Middle frontal gyrus (tissue), 1 donor: ENCODE measurements around the gene CLDN7.
A peak's percentile ranks its signal among the peaks of the same experiment; 100 is the strongest.
"Not testable (repeated sequence)": the region's sequence is repeated elsewhere in the genome, so short reads cannot be mapped to it uniquely, and the experiment has no call there.

Source experiments
- DNase-seq: peaks from one replicate; pipeline ENCODE4 v3.0.0-alpha.2; 2015; ENCODE audit warnings: low spot score; ENCODE audit errors: extremely low spot score

Gene CLDN7

DNA sequence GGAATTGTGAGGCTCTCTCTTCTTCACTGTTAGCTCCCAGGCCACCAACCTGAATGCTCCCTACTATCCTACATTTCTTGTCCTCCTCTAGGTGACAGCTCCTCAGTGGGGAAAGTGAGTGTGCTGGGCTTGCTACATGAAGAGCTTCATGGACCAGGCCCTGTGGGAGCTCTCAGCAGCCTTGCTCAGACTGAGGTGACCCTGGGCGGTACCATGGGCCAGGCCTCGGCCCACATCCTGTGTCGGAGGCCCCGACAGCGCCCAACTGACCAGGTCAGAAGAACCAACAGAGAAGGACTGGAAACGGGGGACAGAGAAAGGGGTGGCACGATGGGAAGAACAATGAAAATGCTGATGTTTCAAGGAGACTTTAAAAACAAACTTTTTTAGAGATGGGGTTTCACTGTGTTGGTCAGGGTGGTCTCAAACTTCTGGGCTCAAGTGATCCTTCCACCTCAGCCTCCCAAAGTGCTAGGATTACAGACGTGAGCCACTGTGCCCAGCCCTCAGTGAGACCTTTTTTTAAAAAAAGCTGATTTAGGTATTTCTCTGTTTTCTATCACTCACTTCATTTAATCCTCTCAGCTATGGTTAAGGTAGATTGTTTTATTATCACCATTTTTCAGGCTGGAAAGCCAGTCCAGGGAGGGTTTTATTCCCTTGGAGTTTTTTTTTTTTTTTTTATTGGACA lies 5.4 kb downstream of the CLDN7 start:
- no peak for DNase-seq

DNA sequence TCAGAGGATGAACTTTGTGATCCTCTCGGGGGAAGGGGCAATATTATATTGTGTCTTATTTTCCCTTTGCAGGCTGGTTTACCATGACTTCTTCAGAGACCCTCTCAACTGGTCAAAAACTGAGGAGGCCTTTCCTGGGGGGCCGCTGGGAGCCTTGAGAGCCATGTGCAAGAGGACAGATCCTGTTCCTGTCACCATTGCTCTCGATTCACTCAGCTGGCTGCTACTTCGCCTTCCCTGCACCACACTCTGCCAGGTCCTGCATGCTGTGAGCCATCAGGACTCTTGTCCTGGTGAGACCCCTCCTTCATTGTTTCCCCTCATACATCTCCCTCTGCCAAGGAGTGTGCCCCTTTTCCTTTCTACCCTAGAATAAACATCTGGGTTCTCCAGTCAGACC lies 7.8 kb downstream of the CLDN7 start:
- no peak for DNase-seq

DNA sequence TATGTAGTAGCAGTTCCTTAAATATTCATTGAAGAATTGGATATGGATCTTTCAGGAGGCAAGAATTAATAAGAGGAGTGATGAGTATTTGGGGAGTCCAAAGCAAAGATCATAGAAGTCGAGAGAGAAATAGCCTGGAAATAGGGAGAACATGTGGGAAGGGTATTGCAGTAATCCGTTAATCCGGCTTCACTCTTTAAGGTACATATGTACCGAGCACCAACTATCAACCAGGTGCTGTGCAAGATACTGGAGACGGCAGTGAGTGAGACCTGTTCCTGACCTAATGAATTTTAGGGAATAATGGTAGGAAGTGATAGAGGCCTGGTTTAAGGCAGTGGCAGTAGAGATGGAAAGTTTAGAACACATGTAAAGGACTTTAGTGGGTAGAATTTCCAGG lies 9.2 kb downstream of the CLDN7 start:
- DNase-seq, result no peak

DNA sequence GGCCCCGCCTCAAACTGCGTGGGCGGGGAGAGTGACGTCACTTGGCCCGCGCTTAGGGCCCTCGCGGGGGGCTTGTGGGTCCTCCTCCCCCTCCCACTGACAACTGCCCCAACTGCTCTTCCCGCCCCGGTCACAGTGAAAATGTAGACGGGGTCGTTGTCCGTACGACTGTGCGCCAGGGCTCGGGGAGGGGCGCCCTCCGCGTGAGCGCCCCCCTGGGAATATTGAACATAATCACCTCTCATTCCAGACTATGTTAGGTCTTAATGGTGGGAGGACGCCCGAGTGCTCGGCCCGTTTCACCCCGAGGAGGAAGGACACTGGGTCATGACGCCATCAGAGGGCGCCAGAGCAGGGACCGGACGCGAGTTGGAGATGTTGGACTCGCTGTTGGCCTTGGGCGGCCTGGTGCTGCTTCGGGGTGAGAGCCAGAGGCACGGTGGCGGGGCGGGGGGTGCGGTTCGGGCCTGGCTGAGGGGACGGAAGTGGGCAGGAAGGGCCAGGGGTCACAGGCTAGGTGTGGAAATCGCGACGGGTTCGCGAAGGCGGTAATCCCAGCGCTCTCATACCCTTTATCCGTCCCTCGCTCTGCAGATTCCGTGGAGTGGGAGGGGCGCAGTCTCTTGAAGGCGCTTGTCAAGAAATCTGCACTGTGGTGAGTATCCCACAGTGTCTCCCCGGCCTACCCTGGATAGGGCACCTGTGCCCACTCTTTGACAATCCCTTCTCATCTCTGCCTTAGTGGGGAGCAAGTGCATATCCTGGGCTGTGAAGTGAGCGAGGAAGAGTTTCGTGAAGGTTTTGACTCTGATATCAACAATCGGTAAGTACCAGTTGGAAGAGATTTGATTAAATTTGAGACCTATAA lies 9.9 kb downstream of the CLDN7 start, which contains the start of gene ELP5:
TSS of gene ELP5 (plus strand) at position 40 of the 868 bp plus-strand sequence. CDS start at position 376, 336 bp downstream.
- DNase-seq, result peak; percentile 70

DNA sequence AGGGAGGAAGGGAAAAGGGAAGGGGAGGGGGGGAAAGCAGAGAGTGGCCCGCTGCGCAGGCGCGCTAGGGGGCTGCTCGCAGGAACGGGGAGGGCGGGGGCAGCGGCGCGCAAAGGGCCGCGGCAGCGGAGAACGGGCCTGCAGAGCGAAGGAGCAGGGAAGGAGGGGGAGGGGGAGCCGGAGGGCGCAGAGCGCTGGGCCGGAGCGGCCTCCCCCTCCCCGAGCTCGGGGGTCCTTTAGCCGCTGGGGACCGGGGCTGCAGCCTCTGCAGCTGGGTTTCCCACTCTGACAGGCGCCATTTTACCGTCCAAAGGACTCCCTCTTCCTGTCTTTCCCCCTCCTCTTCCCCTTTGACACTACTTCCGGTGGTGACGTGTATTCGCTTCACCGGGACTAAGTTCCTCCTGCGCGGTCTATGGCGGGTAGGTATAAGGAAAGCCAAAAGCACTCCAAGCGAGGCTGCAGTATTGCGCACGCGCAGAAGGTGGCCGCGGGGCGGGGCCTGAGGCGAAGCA lies 10.6 kb downstream of the CLDN7 start, which contains the start of gene CTDNEP1:
TSS of gene CTDNEP1 (minus strand) at position 74 of the 515 bp plus-strand sequence. CDS start 438 bp downstream, outside the sequence.
- peak; percentile 98 for DNase-seq

DNA sequence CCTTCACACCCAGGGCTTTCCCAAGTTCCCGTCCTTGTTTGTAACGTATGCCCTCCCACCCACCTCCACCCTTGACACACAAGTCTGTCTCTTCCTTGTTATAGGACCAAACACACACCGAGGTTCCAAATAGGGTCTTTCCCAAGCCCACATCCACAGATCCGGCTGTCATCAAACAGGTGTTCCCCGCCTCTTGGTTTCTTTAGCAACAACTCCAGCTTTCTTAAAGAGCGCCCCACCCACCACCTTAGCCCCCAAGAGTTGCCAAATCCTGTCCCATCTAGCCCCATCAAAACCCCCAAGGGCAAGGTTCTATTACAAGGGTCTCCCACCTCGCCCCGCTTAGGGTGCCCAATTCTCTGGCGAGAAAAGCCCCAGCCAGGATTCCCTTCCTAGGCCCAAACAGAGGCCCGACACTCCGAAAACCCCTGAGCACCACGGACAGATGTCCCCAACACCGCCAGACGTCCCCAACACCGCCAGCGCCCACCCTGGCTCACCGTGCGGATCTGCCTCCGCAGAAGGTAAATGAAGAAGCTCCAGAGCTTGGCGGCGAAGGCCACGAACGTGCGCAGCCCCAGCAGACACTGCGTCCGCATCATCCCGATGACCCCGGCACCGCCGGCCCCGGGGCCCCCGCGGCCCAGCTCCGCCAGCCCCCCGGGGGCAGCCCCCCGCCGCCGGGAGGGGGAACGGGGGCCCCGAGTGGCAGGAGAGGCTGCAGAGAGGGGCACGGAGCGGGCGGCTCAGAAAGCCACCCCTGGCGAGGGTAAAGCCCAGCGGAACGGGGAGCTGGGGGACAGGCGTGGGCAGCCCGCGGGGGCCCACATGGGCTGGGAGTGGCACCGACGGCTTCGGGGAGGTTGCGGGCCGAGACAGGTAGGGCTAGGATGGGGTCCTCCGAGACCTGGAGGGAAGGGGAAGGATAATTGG lies 11.3 kb downstream of the CLDN7 start:
- DNase-seq, result no peak

DNA sequence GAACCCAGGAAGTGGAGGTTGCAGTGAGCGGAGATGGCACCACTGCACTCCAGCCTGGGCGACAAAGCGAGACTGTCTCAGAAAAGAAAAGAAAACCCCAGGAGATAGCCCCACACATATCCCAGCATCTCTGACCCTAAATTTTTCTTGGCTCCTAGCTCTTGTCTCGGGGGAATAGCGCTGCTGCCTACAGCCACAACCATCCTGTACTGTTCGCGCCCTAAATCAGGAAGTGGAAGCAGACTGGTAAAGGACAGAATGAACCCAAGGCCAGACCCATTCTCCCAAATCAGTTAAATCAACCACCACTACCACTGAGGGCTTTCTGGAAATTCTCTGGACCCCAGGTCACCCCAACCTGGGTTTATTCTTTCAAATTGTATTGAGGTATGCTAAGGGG lies 12.4 kb downstream of the CLDN7 start:
- DNase-seq, result no peak

DNA sequence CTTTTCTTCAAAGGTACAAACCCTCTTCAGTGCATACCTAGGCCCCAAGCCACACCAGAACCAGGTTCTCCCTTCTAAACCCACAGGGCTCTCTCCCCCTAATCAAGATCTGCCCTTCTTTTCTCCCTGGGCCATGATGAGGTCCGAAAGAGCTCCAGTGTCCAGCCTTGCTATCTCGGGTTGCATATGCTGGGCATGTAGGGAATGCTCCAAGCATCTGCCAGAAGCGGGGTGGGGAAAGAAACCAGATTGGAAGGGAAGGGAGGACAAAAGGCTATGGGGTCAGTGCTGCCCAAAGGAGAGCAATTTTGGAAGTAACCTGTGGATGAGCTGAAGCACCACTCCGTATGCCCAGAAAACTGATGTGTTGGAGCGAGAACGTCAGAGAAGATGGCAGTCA lies 13.1 kb downstream of the CLDN7 start:
- DNase-seq, result no peak

DNA sequence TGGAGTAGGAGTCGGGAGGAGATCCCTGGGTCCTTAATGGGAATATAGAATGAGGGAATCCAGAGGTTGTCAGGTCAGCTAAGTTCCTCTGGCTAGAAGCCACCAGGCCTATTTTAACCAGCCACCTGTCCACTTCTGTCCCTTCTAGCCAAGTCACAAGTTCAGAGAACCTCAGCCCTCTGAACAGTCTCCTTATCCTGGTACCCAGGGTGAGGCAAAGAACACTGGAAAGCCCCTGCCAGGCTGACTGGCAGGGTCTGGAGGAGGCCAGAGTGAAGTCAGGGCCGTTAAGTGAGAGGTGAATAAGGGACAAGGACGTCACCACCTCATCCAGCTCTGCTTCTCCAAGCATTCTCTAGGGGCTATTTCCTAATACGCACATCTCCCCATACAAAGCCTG lies 13.5 kb downstream of the CLDN7 start:
- DNase-seq, result no peak

DNA sequence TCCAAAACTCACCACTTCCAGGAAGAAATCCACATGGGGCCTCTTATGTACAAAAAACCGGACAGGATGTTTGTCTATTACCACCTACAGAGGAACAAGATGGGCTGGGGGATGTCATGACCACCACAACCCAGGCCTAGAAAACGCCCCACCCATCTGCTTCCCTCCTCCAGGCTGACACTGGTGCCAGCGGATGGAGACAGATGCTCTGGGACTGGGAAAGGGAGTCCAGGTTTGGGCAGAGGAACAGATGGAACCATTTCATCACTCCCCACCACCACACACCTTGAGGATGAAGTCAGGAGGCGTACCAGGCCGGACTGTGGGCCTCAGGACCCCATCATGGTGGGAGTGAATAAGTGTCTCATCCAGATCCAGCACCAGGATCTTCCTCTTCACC lies 15.5 kb downstream of the CLDN7 start:
- DNase-seq, result no peak

DNA sequence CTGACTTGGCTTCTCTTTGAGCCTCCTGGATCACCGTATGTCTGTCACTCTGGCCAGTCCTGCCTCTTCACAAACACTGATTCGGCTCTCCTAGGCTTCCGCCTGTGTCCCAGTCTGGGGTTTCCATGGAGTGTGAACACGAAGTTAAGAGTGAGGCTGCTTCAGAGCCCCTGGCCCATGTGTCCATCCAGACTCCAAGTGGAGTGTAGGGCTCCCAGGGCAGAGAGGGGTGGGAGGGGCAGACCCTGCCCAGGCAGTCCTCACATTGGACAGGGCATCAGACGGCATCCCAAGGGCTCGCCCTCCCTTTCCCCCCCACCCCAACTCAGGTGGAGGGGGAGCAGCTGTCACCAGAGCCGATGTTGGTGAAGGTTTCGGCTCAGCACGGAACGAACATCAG lies 18.4 kb downstream of the CLDN7 start:
- not testable (repeated sequence) for DNase-seq

DNA sequence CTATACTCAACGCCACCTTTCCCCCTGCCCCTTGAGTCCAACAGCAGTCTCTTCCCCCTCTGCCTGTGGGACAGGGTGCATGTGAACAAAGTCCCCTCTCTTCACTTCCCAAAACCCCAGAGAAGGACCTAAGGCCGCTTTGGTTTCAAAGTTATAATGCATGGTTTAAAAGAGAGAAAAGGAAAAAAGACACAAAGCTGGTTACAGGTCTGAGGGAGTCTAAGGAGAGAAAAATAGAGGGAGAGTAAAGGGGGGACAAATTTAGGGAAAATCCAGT lies 18.9 kb downstream of the CLDN7 start:
- DNase-seq, result no peak

DNA sequence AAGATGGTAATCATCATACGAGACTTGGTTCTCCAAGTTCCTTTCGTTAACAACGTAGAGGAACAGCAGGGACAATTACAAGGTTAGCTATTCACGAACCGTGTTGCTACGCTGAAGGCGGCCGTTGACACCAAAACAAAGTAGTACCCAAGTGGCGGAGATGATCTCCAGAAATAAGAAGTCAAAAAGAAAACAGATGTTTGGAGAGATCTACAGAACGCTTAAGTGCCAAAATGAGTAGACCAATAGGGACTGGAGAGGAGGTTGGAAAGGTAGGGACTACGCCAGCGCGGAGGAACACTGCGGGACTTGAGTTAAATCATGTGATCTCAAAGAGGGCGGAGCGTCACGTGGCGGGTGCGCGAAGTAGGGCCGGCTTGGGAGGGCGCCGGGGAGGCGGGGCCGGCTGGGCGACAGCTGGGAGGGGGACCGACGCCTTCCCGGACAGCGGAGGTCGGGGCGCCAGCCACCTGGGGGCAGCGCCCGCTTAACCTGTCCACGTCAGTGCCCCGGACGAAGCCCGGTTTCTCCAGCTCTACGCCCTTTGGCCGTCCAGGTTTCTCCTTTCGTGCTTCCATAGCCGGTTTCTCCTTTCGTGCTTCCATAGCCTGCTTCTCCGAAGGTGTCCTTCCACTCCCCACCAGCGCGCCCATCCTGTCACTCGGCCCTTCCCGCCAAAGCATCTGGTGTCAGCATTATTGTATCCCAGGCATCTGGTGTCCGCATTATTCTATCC lies 19.4 kb downstream of the CLDN7 start:
- peak; percentile 89 for DNase-seq

DNA sequence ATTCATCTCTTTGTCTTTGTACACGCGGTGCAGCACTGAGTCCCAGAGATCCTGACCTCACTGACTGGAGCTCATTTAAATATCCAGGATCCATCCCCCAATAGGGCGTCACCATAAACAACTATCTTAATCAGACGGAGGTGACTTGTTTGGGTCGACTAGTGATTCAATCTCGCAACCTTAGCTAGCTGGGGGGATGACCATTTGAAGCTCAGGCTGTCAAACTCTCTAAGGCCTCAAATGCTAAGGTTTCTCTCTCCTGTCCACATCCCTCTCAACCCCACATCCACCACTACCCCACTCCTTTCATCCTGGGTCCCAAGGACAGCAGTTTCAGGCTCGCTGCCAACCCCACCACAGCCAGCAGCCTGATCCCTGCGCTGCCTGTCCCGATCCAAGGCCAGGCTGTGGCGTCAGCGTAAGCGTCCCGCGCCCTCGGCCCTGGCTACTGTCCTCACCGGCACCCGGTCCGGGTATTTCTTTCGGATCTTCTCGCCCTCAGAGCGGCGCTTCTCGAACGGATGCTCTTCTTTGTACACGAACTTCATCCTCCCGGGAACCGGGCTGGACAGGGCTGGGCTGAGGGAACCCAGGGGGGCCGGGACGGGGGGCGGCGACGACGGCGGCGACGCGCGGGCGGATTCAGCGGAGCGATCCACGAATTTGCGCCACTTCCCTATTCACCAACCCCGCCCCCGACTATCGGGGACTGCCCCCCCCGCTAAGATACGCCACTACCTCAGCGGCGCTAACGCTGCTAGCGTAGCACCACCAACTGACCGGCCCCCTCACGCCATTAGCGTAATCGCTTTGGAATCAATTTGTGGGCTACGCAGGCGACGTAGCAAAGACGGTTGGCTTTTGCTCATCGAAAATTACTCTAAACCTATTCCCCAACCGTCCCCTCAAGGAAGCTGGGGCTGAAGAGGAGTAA lies 20.2 kb downstream of the CLDN7 start, which contains the start of gene GABARAP:
TSS of gene GABARAP (minus strand) at position 667 of the 934 bp plus-strand sequence. CDS start at position 548, 119 bp downstream.
- DNase-seq, result peak; percentile 93

DNA sequence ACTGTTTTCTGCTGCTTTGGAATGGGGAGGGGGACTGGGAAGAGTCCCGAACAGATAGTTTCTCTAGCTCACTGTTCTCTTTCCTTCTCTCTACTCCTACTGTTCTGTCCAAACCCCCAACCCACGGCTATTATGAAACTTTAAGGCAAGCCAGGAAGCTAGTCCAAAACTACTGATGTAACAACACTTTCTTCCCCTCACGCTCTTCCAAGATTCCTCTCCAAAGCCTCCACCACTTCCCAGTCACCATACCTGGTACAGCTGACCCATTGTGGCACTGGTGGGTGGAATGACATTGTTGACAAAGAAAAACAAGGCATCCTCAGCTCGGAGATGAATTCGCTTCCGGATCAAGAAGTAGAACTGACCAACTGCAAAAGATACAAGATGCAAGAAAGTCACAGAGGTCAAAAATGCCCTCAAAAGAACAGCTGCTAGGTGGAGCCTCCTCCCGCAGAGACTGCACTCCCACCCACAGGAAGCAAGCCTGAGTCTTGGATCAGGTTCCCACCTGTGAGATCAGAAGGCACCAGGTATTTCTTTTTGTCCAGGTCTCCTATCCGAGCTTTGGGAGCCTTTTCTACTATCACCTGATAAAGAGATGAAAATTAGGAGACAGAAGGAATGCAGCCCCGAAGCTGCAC lies 21.1 kb downstream of the CLDN7 start:
- DNase-seq, result no peak

DNA sequence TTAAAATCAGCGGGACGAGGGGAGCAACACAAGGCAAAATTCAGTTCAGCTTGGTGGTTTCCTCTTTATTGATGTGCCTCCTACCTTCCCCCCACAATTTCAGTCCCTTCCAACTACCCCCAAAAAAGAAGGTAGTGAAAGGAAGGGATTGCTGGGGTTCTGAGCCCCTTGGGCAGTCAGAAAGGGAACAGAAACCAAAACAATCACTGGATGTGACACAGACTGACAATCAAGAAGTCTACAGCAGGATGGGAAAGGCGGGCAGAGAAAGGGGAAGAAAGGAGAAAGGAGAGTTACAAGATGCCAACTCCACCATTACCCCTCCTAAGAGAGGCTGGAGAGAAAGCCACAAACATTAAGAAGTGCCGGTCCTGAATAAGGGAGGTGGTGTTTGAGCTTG lies 21.9 kb downstream of the CLDN7 start:
- DNase-seq, result no peak

DNA sequence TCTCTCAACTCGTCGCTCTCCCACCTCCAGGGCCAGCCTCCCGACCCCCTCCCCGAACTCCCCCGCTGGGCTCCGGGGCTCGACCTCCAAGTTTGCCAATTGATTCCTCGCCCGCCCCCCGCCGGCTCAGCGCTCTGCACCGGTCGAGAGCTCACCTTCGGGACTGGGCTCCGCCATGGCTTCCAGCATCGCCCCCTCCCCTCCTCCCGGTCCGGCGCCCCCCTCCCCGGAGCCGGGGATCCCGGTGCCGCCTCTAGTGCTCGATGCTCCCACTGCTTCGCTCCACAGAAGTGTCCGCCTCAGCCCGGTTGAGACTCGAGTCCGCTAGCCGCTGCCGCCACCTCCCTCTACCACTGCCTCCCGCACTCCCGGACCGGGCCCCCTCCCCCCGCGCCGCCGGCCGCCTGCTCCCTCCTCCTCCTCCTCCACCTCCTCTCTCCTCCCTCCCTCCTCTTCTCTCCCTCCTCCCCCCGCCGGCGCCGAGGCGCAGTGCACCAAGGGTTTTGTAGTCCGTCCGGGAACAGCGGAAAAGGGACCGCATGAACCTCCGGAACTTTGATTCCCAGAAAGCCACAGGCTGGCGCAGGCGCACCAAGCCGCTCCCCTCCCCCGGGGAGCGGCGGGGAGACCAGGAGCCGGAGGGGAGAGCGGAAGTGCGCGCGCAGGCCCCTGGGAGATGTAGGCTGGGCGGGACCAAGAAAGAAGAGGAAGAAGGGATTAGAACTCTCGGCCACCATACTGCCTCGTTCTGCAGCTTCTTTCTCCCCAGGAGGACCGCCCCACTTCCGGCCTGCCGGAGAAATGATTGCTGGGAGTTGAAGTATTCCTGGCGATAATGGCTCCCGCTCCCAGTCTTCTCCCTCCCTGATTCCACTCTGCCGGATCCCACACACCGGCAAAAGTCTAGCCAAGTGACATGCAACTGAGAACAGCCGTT lies 22.9 kb downstream of the CLDN7 start, which contains the start of gene PHF23:
TSS of gene PHF23 (minus strand) at position 367 of the 937 bp plus-strand sequence. CDS start at position 189, 178 bp downstream.
- peak; percentile 99 for DNase-seq
